Panc1 (cell line): ENCODE measurements around the gene STKLD1.

Source experiments
- POLR2AphosphoS5 ChIP-seq: IDR thresholded peaks from 2 replicates; pipeline ENCODE4 v1.6.1; 2012; ENCODE audit warnings: mild to moderate bottlenecking, low read depth, low read length, moderate library complexity
- SIN3A ChIP-seq: IDR thresholded peaks from 2 replicates; pipeline ENCODE4 v1.6.1; 2012; ENCODE audit warnings: low read depth, mild to moderate bottlenecking, low read length, moderate library complexity, borderline replicate concordance; ENCODE audit not compliant: insufficient read depth
- TCF7L2 ChIP-seq: IDR thresholded peaks from 2 replicates; pipeline ENCODE4 v1.6.1; 2011; ENCODE audit warnings: mild to moderate bottlenecking, low read depth, low read length, inconsistent platforms
- TF ChIP-seq, protein P1 (sequence below): fragments of 450-650 bp; IDR thresholded peaks from 2 replicates; pipeline ENCODE4 v1.5.1; 2017; ENCODE audit warnings: mild to moderate bottlenecking
- TF ChIP-seq, protein P2 (sequence below), 2 experiments: IDR thresholded peaks; 2 replicates each; pipeline ENCODE4 v1.6.1; 2011 to 2012; ENCODE audit warnings: low read depth in 2 of 2, control low read depth in 1 of 2, low read length in 1 of 2, mild to moderate bottlenecking in 1 of 2, moderate library complexity in 1 of 2; ENCODE audit not compliant: insufficient read depth in 1 of 2

DNA sequence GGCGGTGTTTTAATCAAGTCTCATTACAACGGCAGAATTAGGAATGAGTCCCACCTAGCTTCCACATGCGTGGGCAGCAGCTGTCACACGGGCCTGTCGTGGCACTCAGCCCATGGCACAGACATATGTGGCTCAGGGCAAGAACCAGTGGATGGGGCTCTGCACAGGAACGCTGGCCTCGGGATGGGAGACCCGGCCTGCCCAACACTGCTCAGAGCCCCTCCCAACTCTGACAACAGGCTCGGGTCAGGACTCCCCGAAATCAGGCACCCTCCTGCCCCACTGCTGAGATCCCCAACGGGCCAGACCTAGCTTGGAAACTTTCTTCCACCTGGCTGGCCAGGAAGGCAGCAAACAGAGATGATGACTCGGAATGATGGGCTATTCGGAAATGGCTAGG is 35.2 kb upstream of the STKLD1 start:
- TF ChIP-seq, protein P1, sequence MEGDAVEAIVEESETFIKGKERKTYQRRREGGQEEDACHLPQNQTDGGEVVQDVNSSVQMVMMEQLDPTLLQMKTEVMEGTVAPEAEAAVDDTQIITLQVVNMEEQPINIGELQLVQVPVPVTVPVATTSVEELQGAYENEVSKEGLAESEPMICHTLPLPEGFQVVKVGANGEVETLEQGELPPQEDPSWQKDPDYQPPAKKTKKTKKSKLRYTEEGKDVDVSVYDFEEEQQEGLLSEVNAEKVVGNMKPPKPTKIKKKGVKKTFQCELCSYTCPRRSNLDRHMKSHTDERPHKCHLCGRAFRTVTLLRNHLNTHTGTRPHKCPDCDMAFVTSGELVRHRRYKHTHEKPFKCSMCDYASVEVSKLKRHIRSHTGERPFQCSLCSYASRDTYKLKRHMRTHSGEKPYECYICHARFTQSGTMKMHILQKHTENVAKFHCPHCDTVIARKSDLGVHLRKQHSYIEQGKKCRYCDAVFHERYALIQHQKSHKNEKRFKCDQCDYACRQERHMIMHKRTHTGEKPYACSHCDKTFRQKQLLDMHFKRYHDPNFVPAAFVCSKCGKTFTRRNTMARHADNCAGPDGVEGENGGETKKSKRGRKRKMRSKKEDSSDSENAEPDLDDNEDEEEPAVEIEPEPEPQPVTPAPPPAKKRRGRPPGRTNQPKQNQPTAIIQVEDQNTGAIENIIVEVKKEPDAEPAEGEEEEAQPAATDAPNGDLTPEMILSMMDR = no peak
- no peak for TF ChIP-seq POLR2AphosphoS5
- TF ChIP-seq, protein P2, sequence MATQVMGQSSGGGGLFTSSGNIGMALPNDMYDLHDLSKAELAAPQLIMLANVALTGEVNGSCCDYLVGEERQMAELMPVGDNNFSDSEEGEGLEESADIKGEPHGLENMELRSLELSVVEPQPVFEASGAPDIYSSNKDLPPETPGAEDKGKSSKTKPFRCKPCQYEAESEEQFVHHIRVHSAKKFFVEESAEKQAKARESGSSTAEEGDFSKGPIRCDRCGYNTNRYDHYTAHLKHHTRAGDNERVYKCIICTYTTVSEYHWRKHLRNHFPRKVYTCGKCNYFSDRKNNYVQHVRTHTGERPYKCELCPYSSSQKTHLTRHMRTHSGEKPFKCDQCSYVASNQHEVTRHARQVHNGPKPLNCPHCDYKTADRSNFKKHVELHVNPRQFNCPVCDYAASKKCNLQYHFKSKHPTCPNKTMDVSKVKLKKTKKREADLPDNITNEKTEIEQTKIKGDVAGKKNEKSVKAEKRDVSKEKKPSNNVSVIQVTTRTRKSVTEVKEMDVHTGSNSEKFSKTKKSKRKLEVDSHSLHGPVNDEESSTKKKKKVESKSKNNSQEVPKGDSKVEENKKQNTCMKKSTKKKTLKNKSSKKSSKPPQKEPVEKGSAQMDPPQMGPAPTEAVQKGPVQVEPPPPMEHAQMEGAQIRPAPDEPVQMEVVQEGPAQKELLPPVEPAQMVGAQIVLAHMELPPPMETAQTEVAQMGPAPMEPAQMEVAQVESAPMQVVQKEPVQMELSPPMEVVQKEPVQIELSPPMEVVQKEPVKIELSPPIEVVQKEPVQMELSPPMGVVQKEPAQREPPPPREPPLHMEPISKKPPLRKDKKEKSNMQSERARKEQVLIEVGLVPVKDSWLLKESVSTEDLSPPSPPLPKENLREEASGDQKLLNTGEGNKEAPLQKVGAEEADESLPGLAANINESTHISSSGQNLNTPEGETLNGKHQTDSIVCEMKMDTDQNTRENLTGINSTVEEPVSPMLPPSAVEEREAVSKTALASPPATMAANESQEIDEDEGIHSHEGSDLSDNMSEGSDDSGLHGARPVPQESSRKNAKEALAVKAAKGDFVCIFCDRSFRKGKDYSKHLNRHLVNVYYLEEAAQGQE (IDR thresholded peaks at IDR 0.05; ENCODE audit: insufficient read depth in 1 of 2, low read depth in 2 of 2, low read length in 1 of 2) = no peak
- TF ChIP-seq TCF7L2 = no peak
- no peak for TF ChIP-seq SIN3A
